PC-9 (cell line): Measurements from ENCODE around the gene FRMD7.

Source experiments
- EZH2 ChIP-seq: fragments of 200-600 bp; sonication (generic); IDR thresholded peaks from 2 replicates; pipeline ENCODE4 v1.8.0; 2017; ENCODE audit warnings: antibody characterized with exemption, low read depth
- TF ChIP-seq, protein P1 (sequence below): fragments of 200-600 bp; sonication (generic); conservative IDR thresholded peaks from 2 replicates; pipeline ENCODE4 v1.6.1; 2017; ENCODE audit warnings: mixed run types, antibody characterized with exemption, mild to moderate bottlenecking, moderate library complexity

DNA sequence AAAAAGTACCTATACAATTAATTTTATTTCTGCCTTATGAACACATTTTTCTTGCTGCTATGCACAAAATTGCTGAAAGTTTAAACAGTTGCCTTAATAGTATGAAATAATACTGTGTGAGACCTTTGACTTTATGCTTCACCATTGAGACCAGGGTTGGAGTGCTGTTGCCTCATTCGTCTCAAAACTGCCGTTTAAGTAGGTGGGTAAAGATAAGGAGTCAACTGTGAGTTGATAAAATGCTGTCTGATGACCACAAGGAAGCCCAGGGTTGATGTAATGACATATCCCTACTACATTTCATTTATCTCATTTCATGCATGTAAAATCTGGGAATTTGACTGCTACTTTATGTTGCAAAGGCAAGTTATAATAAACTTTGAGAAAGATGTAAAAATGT lies 81.3 kb downstream of the FRMD7 start:
- no peak for TF ChIP-seq EZH2
- TF ChIP-seq, protein P1, sequence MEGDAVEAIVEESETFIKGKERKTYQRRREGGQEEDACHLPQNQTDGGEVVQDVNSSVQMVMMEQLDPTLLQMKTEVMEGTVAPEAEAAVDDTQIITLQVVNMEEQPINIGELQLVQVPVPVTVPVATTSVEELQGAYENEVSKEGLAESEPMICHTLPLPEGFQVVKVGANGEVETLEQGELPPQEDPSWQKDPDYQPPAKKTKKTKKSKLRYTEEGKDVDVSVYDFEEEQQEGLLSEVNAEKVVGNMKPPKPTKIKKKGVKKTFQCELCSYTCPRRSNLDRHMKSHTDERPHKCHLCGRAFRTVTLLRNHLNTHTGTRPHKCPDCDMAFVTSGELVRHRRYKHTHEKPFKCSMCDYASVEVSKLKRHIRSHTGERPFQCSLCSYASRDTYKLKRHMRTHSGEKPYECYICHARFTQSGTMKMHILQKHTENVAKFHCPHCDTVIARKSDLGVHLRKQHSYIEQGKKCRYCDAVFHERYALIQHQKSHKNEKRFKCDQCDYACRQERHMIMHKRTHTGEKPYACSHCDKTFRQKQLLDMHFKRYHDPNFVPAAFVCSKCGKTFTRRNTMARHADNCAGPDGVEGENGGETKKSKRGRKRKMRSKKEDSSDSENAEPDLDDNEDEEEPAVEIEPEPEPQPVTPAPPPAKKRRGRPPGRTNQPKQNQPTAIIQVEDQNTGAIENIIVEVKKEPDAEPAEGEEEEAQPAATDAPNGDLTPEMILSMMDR = no peak
